ENCODE data around the gene CA7.

CA7 gene

DNA sequence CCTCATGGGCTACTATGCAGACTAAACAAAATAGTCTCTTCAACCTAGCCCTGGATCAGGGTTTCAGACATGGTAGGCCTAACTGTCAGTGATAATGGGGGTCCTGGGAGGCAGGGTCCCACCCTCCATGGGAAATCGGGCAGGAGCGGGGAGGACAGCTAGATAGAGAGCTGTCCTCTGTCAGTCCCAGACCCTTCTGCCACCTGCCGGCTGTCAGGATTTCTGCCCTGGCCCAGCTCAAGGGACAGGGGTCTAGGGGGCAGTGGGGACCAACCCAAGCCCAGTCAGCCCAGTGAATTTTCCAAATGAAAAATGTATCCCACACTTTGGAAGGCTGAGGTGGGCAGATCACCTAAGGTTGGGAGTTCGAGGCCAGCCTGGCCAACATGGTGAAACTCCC is 5.3 kb downstream of the CA7 start:
- intact Hi-C loops (cut with DNase I; ENCODE audit: low total_unique reads): no loop called here
- no peaks in the 10 kb centered on the region for H3K9me3 ChIP-seq
- DNase-seq: peak in 1 of 2 donors; percentile 31
- H3K27me3 ChIP-seq: peaks cover 4 to 19% of the 10 kb centered on the region in 2 donors
- H3K36me3 ChIP-seq: no peaks in the 10 kb centered on the region
- peaks cover 4 to 15% (median 15%) of the 10 kb centered on the region in 4 donors for H3K4me1 ChIP-seq
- no peak for TF ChIP-seq CTCF (IDR thresholded peaks at IDR 0.05)
- H3K27ac ChIP-seq: no peak overlapping the region
- no peak overlapping the region for H3K4me3 ChIP-seq

DNA sequence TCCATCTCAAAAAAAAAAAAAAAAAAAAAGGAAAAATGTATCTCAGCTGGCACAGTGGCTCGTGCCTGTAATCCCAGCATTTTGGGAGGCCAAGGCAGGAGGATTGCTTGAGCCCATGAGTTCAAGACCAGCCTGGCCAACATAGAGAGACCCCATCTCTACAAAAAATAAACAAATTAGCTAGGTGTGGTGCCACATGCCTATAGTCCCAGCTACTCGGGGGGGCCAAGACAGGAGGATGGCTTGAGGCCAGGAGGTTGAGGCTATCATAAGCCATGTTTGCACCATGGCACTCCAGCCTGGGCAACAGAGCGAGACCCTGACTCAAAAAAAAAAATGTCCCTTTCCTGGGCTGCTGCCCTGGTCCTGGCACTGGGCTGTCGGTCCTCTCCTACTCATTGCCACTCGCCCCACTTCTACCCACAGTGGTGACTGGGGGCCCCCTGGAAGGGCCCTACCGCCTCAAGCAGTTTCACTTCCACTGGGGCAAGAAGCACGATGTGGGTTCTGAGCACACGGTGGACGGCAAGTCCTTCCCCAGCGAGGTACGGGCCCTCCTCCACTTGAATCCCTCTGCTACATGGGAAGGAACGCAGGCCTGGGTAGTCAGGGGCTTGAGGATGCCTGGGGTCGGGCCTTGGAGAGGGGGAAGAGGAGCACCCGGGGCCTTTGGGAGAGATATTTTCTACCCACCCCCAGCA is 6.1 kb downstream of the CA7 start:
- intact Hi-C loops (cut with DNase I; ENCODE audit: low total_unique reads): loop anchor here (10.0 kb wide), 1 partner anchor 425 kb away; the partner anchor contains the start of gene BEAN1
- Histone ChIP-seq H3K4me1 (peaks cover 0 to 8% (median 8%) of the 10 kb centered on the region in 4 donors), H3K27ac (no peak overlapping the region), H3K9me3 (no peaks in the 10 kb centered on the region), H3K36me3 (no peaks in the 10 kb centered on the region), H3K27me3 (peaks cover 0 to 12% of the 10 kb centered on the region in 2 donors), H3K4me3 (no peak overlapping the region)
- no peak for TF ChIP-seq CTCF (IDR thresholded peaks at IDR 0.05)
- DNase-seq: peak in 1 of 2 donors; percentile 29

DNA sequence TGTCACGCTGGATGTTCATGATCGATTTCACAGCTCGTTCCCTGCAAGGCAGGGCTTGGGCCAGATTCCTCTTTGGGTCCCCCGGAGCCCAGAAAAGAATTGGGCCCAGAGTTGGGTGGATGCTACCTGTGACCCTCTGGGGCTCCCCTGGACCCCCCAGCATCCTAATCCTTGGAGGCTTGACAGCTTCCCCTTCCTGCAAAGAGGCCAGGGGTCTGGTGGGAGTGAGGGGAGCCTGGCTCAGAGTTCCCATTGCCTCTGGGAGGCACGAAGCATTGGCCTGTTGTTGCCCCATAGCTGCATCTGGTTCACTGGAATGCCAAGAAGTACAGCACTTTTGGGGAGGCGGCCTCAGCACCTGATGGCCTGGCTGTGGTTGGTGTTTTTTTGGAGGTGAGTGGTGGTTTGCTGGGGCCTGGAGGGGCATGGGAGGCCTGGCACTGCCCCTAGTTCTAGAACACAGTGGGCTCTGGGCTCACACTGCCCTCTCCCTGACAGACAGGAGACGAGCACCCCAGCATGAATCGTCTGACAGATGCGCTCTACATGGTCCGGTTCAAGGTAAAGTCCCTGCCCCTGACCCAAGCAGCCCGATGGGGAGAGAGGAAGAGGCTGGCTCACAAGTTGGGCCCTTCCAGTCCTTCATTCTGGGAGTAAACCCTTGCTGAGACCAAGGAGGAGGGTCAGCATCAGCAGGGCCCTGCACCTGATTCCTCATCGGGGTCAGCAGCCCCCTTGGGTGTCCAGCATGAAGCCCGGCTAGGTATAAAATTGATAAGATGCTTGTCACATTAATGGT is 7.2 kb downstream of the CA7 start:
- TF ChIP-seq CTCF (IDR thresholded peaks at IDR 0.05): no peak
- intact Hi-C loops (cut with DNase I; ENCODE audit: low total_unique reads): loop anchor here (10.0 kb wide), 1 partner anchor 427 kb away; the partner anchor contains the start of gene BEAN1
- Histone ChIP-seq H3K27me3 (peaks cover 0 to 4% of the 10 kb centered on the region in 2 donors), H3K9me3 (no peaks in the 10 kb centered on the region), H3K36me3 (no peaks in the 10 kb centered on the region), H3K27ac (no peak overlapping the region), H3K4me1 (no peaks in the 10 kb centered on the region), H3K4me3 (no peak overlapping the region)
- peak in 1 of 2 donors; percentile 39 for DNase-seq

DNA sequence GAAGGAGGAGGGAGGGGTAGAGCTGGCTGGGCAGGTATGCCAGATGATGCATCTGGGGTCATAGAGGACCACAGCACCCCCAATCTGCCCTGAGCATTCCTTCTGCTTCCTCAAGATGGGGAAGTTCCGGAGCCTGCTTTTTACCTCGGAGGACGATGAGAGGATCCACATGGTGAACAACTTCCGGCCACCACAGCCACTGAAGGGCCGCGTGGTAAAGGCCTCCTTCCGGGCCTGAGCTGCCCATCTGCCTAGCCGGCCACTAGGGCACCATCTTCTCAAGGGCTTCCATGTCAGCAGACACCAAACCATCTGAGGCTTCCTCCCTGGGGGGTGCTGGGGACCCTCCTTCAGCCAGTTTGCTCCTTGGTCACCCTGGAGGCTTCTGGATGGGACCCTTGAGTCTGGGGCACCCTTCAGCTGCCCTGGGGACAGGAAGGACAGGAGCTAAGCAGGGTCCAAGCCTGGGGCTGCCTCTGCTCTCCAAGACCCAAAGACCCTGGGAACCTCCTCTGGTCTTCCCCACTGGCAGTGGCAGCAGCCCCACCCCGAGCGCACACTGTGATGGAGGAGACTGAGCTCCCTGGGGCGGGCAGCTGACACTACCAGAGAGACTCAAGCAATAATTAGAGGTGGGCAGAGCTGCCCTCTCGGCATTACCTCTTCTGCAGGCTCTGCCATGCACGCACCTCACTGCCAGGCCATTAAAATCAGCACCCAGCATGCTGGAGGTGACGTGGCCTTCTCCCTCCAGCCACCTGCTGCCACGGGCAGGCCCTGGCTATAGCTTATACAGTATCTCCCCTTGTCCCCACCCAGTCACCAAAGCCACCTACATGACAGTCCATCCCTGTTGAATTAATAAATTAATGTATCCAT is 9.3 kb downstream of the CA7 start:
- no peak for DNase-seq
- no peak for TF ChIP-seq CTCF (IDR thresholded peaks at IDR 0.05)
- H3K9me3 ChIP-seq: no peaks in the 10 kb centered on the region
- intact Hi-C loops (cut with DNase I; ENCODE audit: low total_unique reads): loop anchor here (10.0 kb wide), 1 partner anchor 429 kb away; the partner anchor contains the start of gene BEAN1
- peaks cover 0 to 4% of the 10 kb centered on the region in 2 donors for H3K27me3 ChIP-seq
- H3K4me3 ChIP-seq: no peak overlapping the region
- H3K36me3 ChIP-seq: no peaks in the 10 kb centered on the region
- H3K27ac ChIP-seq: no peak overlapping the region
- H3K4me1 ChIP-seq: no peaks in the 10 kb centered on the region

GRCh38 chr16:66856184-66856730 is 12.0 kb downstream of the CA7 start:
- no peak for TF ChIP-seq CTCF (IDR thresholded peaks at IDR 0.05)
- H3K4me3 ChIP-seq: no peak overlapping the region
- intact Hi-C loops (cut with DNase I; ENCODE audit: low total_unique reads): loop anchor here (10.0 kb wide), 1 partner anchor 431 kb away; the partner anchor contains the start of gene BEAN1
- peaks cover 0 to 1% of the 10 kb centered on the region in 2 donors for H3K27me3 ChIP-seq
- no peaks in the 10 kb centered on the region for H3K9me3 ChIP-seq
- H3K4me1 ChIP-seq: no peaks in the 10 kb centered on the region
- no peak overlapping the region for H3K27ac ChIP-seq
- no peak for DNase-seq
- no peaks in the 10 kb centered on the region for H3K36me3 ChIP-seq

All from tibial artery (tissue), 4 donors.